ENCODE data around the gene AGBL4. TPM values are rescaled to one million over a fixed set of nuclear protein-coding genes. Genes with fewer than 3 reads are reported as not detected.

The AGBL4 gene
- total RNA-seq, 2 donors from 2014 or later: not detected

- Histone ChIP-seq H3K36me3 (no peaks in the 10 kb centered on the region), H3K27ac (no peak overlapping the region), H3K9me3 (no peaks in the 10 kb centered on the region), H3K27me3 (replicated peaks; ENCODE audit: insufficient read depth) (no peaks in the 10 kb centered on the region), H3K4me1 (ENCODE audit: control insufficient read depth in 1 of 2, low read depth in 2 of 2) (no peaks in the 10 kb centered on the region), H3K4me3 (no peak overlapping the region)
- ATAC-seq (ENCODE audit: insufficient number of reproducible peaks, low FRiP score, low read depth) (no peak), DNase-seq (ENCODE audit: low spot score) (no peak)
- TF ChIP-seq, protein P1, sequence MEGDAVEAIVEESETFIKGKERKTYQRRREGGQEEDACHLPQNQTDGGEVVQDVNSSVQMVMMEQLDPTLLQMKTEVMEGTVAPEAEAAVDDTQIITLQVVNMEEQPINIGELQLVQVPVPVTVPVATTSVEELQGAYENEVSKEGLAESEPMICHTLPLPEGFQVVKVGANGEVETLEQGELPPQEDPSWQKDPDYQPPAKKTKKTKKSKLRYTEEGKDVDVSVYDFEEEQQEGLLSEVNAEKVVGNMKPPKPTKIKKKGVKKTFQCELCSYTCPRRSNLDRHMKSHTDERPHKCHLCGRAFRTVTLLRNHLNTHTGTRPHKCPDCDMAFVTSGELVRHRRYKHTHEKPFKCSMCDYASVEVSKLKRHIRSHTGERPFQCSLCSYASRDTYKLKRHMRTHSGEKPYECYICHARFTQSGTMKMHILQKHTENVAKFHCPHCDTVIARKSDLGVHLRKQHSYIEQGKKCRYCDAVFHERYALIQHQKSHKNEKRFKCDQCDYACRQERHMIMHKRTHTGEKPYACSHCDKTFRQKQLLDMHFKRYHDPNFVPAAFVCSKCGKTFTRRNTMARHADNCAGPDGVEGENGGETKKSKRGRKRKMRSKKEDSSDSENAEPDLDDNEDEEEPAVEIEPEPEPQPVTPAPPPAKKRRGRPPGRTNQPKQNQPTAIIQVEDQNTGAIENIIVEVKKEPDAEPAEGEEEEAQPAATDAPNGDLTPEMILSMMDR (IDR thresholded peaks at IDR 0.05): no peak
Observed at GRCh38 chr1:49234988-49235387, 788.8 kb downstream of the AGBL4 start.

GRCh38 chr1:49229555-49229954 lies 794.2 kb downstream of the AGBL4 start:
- ATAC-seq (ENCODE audit: insufficient number of reproducible peaks, low FRiP score, low read depth) (no peak), DNase-seq (ENCODE audit: low spot score) (no peak)
- Histone ChIP-seq H3K36me3 (no peaks in the 10 kb centered on the region), H3K9me3 (no peaks in the 10 kb centered on the region), H3K27ac (no peak overlapping the region), H3K4me3 (no peak overlapping the region), H3K4me1 (ENCODE audit: control insufficient read depth in 1 of 2, low read depth in 2 of 2) (no peaks in the 10 kb centered on the region), H3K27me3 (replicated peaks; ENCODE audit: insufficient read depth) (no peaks in the 10 kb centered on the region)
- TF ChIP-seq, protein P1 (IDR thresholded peaks at IDR 0.05): no peak

GRCh38 chr1:49226758-49227157 lies 797.0 kb downstream of the AGBL4 start:
- Histone ChIP-seq H3K36me3 (no peaks in the 10 kb centered on the region), H3K27ac (no peak overlapping the region), H3K27me3 (replicated peaks; ENCODE audit: insufficient read depth) (no peaks in the 10 kb centered on the region), H3K4me1 (ENCODE audit: control insufficient read depth in 1 of 2, low read depth in 2 of 2) (no peaks in the 10 kb centered on the region), H3K4me3 (no peak overlapping the region), H3K9me3 (no peaks in the 10 kb centered on the region)
- ATAC-seq (ENCODE audit: insufficient number of reproducible peaks, low FRiP score, low read depth) (no peak), DNase-seq (ENCODE audit: low spot score) (no peak)
- TF ChIP-seq, protein P1 (IDR thresholded peaks at IDR 0.05): no peak

DNA sequence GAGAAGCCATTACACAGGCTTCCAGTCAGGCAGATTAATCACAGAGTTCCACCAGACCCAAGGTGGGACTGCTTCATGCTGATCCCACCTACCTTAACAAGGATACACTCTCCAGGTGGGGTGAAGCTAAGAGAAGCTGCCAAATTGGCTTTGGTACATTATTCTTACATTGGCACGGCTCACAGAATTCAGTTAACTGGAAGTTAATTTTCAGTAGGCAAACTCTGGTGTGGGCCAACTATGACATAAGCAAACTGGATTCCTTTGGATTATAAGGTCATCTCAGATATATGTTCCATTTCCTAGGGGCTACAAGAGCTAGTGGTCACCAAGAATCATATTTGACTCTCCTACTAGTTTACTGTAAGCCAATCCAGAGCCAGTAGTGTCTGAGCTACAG lies 798.3 kb downstream of the AGBL4 start:
- no peaks in the 10 kb centered on the region for H3K4me1 ChIP-seq (ENCODE audit: control insufficient read depth in 1 of 2, low read depth in 2 of 2)
- no peak overlapping the region for H3K27ac ChIP-seq
- DNase-seq (ENCODE audit: low spot score): no peak
- H3K9me3 ChIP-seq: no peaks in the 10 kb centered on the region
- H3K4me3 ChIP-seq: no peak overlapping the region
- TF ChIP-seq, protein P1 (IDR thresholded peaks at IDR 0.05): no peak
- no peaks in the 10 kb centered on the region for H3K36me3 ChIP-seq
- ATAC-seq (ENCODE audit: insufficient number of reproducible peaks, low FRiP score, low read depth): no peak
- H3K27me3 ChIP-seq (replicated peaks; ENCODE audit: insufficient read depth): no peaks in the 10 kb centered on the region

- Histone ChIP-seq H3K27ac (no peak overlapping the region), H3K36me3 (no peaks in the 10 kb centered on the region), H3K27me3 (replicated peaks; ENCODE audit: insufficient read depth) (no peaks in the 10 kb centered on the region), H3K9me3 (no peaks in the 10 kb centered on the region), H3K4me1 (ENCODE audit: control insufficient read depth in 1 of 2, low read depth in 2 of 2) (no peaks in the 10 kb centered on the region), H3K4me3 (no peak overlapping the region)
- no peak for DNase-seq (ENCODE audit: low spot score)
- TF ChIP-seq, protein P1 (IDR thresholded peaks at IDR 0.05): no peak
- no peak for ATAC-seq (ENCODE audit: insufficient number of reproducible peaks, low FRiP score, low read depth)
Observed at GRCh38 chr1:49213301-49213700, 810.5 kb downstream of the AGBL4 start.
